ENCODE measurements around the gene POU2F3.
A peak's percentile ranks its signal among the peaks of the same experiment; 100 is the strongest.

Gene POU2F3

GRCh38 chr11:120289426-120289825 lies 49.5 kb downstream of the POU2F3 start:
- H3K27ac ChIP-seq (ENCODE audit: low read depth, low read length, poor library complexity, severe bottlenecking), result no peak overlapping the region
- H3K4me1 ChIP-seq (ENCODE audit: insufficient read depth, low read length, severe bottlenecking), result no peaks in the 10 kb centered on the region
- H3K9me3 ChIP-seq (ENCODE audit: low read length), result no peaks in the 10 kb centered on the region
- no peaks in the 10 kb centered on the region for H3K9me2 ChIP-seq (ENCODE audit: low read depth, low read length)
- H3K9ac ChIP-seq (ENCODE audit: low read length), result no peak overlapping the region
- H4K20me1 ChIP-seq (ENCODE audit: insufficient read depth, low read length), result no peaks in the 10 kb centered on the region
- H3K27me3 ChIP-seq (ENCODE audit: insufficient read depth, low read length), result no peaks in the 10 kb centered on the region
- H2AFZ ChIP-seq (ENCODE audit: low read length), result peak overlapping the region; percentile 48; the same call in 1 of the 2 replicates
- peak overlapping the region; percentile 29; the same call in 1 of the 2 replicates for H3K4me2 ChIP-seq (ENCODE audit: low read length)
- TF ChIP-seq EZH2 (IDR thresholded peaks at IDR 0.05; ENCODE audit: borderline replicate concordance, low read length), result no peak
- no peak for TF ChIP-seq CTCF (IDR thresholded peaks at IDR 0.05; ENCODE audit: low read length)
- H3K79me2 ChIP-seq (ENCODE audit: insufficient read depth, low read length), result no peaks in the 10 kb centered on the region
- H3K4me3 ChIP-seq (ENCODE audit: low read depth, low read length, poor library complexity, severe bottlenecking), result no peak overlapping the region
- H3F3A ChIP-seq (ENCODE audit: insufficient read depth, low read length), result no peaks in the 10 kb centered on the region
- H3K36me3 ChIP-seq (ENCODE audit: insufficient read depth, low read length), result no peaks in the 10 kb centered on the region; the same call in 1 of the 2 replicates

GRCh38 chr11:120290956-120291355 lies 51.0 kb downstream of the POU2F3 start:
- no peaks in the 10 kb centered on the region for H3K9me3 ChIP-seq (ENCODE audit: low read length)
- H3K9ac ChIP-seq (ENCODE audit: low read length), result no peak overlapping the region
- no peak for TF ChIP-seq EZH2 (IDR thresholded peaks at IDR 0.05; ENCODE audit: borderline replicate concordance, low read length)
- no peak for TF ChIP-seq CTCF (IDR thresholded peaks at IDR 0.05; ENCODE audit: low read length)
- H2AFZ ChIP-seq (ENCODE audit: low read length), result no peak overlapping the region
- H3F3A ChIP-seq (ENCODE audit: insufficient read depth, low read length), result no peaks in the 10 kb centered on the region
- H3K9me2 ChIP-seq (ENCODE audit: low read depth, low read length), result no peaks in the 10 kb centered on the region
- no peaks in the 10 kb centered on the region for H3K79me2 ChIP-seq (ENCODE audit: insufficient read depth, low read length)
- no peak overlapping the region for H3K4me3 ChIP-seq (ENCODE audit: low read depth, low read length, poor library complexity, severe bottlenecking)
- H3K27ac ChIP-seq (ENCODE audit: low read depth, low read length, poor library complexity, severe bottlenecking), result no peak overlapping the region
- H3K36me3 ChIP-seq (ENCODE audit: insufficient read depth, low read length), result no peaks in the 10 kb centered on the region; the same call in 1 of the 2 replicates
- no peak overlapping the region for H3K4me2 ChIP-seq (ENCODE audit: low read length)
- H3K27me3 ChIP-seq (ENCODE audit: insufficient read depth, low read length), result no peaks in the 10 kb centered on the region
- no peaks in the 10 kb centered on the region for H3K4me1 ChIP-seq (ENCODE audit: insufficient read depth, low read length, severe bottlenecking)
- no peaks in the 10 kb centered on the region for H4K20me1 ChIP-seq (ENCODE audit: insufficient read depth, low read length)

DNA sequence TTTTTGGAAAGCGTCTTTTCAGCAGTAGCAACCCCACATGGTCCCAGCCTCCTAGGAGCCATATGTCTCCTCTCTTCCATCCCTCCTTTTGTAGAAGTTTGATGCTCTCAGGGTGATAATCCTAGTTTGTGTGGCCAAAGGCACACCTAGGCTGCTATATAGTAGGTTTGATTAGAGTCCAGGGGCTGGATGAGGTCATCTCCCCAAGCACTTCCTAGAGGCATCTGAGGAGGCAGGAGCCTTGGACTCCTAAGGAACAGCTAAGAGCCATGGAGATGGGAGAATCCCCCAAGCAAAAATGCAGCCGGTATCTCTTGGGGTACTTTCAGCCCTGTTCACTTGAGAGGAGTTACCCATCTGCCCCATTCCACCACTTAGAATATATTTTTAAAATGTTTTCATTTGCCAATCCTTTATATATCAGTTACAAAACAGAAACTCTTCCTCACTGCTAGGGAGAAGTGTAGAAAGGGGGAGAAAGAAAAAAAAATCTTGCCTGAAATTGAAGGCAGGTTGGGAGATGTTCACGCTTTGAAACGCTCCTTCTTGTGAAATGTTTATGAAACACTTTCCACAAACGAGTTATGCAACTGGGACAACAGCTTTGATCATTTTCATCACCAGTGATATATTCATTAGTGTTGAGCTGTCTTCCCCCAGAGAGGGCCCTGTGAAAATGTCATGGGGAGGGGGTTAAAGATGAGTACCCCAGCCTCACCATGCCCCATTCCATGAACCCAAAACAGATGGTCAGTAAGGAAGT lies 53.3 kb downstream of the POU2F3 start:
- H3F3A ChIP-seq (ENCODE audit: insufficient read depth, low read length), result no peaks in the 10 kb centered on the region
- no peaks in the 10 kb centered on the region for H3K4me1 ChIP-seq (ENCODE audit: insufficient read depth, low read length, severe bottlenecking)
- H3K9ac ChIP-seq (ENCODE audit: low read length), result no peak overlapping the region
- no peak overlapping the region for H3K4me3 ChIP-seq (ENCODE audit: low read depth, low read length, poor library complexity, severe bottlenecking)
- no peak overlapping the region for H3K27ac ChIP-seq (ENCODE audit: low read depth, low read length, poor library complexity, severe bottlenecking)
- no peaks in the 10 kb centered on the region for H3K27me3 ChIP-seq (ENCODE audit: insufficient read depth, low read length)
- H3K4me2 ChIP-seq (ENCODE audit: low read length), result no peak overlapping the region
- no peak overlapping the region for H2AFZ ChIP-seq (ENCODE audit: low read length)
- no peaks in the 10 kb centered on the region for H3K79me2 ChIP-seq (ENCODE audit: insufficient read depth, low read length)
- TF ChIP-seq CTCF (IDR thresholded peaks at IDR 0.05; ENCODE audit: low read length) (no peak), EZH2 (IDR thresholded peaks at IDR 0.05; ENCODE audit: borderline replicate concordance, low read length) (no peak)
- no peaks in the 10 kb centered on the region for H3K9me2 ChIP-seq (ENCODE audit: low read depth, low read length)
- no peaks in the 10 kb centered on the region; the same call in 1 of the 2 replicates for H3K36me3 ChIP-seq (ENCODE audit: insufficient read depth, low read length)
- H3K9me3 ChIP-seq (ENCODE audit: low read length), result no peaks in the 10 kb centered on the region
- no peaks in the 10 kb centered on the region for H4K20me1 ChIP-seq (ENCODE audit: insufficient read depth, low read length)

Measured in OCI-LY1 (cell line).